GM21528 (cell line): Measurements from ENCODE around the gene CCDC188.
"Not testable (repeated sequence)": the region's sequence is repeated elsewhere in the genome, so short reads cannot be mapped to it uniquely, and the experiment has no call there.

Experiments
- ATAC-seq: cut with Tn5 transposase; IDR thresholded peaks from one replicate; pipeline ENCODE4 v1.9.1; 2021; ENCODE audit warnings: mild to moderate bottlenecking, moderate library complexity; ENCODE audit not compliant: unreplicated experiment, low FRiP score

Gene CCDC188

DNA sequence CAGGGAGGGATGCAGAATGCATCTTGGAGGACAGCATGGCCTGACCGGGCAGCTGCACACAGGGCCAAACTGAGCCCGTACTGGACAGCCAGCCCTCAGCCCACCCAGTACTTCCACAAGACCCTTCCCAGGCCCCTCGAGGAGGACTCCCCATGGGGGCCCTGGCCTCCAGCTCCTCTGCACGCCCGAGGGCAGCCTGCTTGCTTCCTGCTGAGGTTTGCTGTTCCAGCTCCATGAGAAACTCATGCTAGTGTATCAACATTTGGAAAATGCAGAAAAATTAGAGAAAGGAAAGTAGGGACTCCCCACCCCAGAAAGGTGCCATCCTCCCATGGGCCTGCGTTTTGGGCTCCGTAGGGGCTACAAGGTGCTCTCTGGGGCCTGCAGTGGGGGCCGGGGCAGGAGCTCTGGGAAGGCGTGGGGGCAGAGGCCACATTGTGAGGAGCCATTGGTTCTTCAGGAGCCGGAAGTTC is 21.3 kb upstream of the CCDC188 start:
- no peak for ATAC-seq

GRCh38 chr22:20171288-20172140 is 20.7 kb upstream of the CCDC188 start:
- ATAC-seq, result no peak

- ATAC-seq, result no peak
These were observed 19.3 kb upstream of the CCDC188 start for GRCh38 chr22:20170170-20170569.

DNA sequence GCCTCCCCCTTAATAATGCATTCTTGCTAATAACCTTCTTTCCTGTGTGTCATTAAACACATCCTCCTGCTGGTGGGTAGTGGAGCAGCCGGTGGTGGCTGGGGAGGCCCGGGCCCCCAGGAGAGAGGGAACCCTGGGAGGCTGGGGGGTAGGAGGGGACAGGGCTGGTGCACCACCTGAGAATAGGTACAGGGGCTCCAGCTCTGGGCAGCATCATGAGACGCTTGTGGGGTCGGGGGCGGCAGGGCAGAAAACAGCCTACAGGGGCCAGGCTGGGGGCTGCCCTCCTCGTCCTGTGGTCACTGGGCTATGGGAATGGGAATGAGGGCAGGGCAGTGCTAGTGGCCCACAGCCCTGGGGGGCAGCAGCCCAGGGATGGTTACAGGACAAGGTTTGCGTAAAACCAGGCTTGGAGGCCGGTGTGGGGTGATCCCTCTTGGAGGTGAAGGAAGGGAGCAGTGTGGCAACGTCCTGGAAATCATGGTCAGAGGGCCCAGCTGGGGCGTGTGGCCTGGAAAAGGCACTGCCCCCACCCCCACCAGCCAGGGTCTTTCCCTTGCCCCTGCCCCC is 18.5 kb upstream of the CCDC188 start:
- no peak for ATAC-seq

GRCh38 chr22:20167643-20168322 is 16.9 kb upstream of the CCDC188 start:
- no peak for ATAC-seq

DNA sequence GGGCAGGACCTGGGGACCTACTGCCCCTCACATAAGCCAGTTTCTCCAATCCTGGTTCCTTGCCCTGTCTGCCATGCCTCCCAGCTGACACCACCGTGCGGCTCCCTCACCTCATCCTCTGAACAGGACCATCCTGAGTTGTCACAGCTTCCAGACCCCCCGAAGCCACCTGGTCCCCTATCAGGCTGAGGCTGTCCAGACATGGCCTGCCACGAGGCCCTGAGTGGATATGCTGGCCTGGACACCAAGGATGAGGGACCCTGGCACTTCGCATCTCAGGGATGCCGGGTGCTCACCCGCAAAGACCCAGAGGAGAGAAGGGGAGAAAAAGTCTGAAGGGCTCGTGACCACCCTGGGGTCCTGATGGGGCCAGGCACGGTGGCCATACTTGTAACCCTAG is 15.8 kb upstream of the CCDC188 start:
- ATAC-seq, result no peak

GRCh38 chr22:20165913-20166312 is 15.1 kb upstream of the CCDC188 start:
- no peak for ATAC-seq

DNA sequence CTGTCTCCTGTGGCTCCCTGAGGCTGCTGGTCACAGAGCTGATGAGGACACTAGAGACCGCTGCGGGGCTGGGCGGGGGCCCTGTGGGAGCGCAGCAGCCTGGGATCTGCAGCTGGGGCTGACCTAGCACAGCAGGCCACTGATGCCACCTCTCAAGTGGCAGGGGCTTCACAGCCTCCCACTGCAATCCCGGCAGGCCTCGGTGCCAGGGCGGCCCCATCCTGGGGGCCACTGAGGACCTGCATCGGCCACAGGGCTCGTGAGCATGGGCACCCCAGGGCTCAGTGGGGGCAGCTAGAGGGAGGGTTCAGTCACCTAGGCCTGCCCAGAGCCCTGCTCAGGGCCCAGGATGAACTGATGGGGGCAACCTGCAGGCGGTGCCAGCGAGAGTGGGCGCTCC is 14.6 kb upstream of the CCDC188 start:
- ATAC-seq, result no peak

- ATAC-seq, result no peak
These were observed 14.0 kb upstream of the CCDC188 start for GRCh38 chr22:20164863-20165262.

DNA sequence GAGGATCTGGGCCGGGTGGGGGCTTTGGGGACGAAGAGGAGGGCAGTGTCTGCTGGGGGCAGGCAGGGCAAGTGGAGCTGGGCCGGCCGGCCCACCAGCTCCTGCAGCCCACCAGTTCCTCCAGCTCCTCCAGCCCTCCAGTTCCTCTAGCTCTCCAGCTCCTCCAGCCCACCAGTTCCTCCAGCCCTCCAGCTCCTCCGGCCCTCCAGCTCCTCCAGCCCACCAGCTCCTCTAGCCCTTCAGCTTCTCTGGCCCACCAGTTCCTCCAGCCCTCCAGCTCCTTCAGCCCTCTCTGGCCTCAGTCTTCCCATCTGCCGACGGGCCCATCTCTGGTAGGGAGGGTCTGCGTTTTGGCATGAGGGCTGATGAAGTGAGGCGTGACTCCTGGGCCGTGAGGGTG is 9.2 kb upstream of the CCDC188 start:
- ATAC-seq, result no peak

DNA sequence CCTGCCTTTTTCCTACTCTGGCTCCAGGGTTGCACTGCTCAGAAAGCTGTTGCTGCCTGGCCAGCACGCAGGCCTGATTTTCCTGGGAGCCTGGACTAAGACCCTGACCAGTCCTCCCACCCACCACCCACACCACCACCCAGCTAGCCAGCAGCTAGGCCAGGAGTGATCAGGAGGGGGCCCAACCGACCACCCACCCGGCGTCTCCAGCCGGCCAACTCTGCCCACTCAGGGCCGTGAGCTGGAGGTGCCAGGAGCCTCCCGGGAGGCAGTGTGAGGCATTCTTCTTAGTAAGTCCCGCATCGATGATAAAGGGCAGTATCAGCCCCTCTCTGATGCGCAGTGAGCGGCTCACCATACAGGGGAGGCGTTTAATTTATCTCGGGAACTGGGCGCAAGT is 8.7 kb upstream of the CCDC188 start:
- ATAC-seq, result not testable (repeated sequence)

GRCh38 chr22:20159076-20159475 is 8.2 kb upstream of the CCDC188 start:
- no peak for ATAC-seq

- no peak for ATAC-seq
These were observed 7.7 kb upstream of the CCDC188 start for GRCh38 chr22:20158391-20159036.

GRCh38 chr22:20157430-20158183 is 6.8 kb upstream of the CCDC188 start:
- no peak for ATAC-seq

DNA sequence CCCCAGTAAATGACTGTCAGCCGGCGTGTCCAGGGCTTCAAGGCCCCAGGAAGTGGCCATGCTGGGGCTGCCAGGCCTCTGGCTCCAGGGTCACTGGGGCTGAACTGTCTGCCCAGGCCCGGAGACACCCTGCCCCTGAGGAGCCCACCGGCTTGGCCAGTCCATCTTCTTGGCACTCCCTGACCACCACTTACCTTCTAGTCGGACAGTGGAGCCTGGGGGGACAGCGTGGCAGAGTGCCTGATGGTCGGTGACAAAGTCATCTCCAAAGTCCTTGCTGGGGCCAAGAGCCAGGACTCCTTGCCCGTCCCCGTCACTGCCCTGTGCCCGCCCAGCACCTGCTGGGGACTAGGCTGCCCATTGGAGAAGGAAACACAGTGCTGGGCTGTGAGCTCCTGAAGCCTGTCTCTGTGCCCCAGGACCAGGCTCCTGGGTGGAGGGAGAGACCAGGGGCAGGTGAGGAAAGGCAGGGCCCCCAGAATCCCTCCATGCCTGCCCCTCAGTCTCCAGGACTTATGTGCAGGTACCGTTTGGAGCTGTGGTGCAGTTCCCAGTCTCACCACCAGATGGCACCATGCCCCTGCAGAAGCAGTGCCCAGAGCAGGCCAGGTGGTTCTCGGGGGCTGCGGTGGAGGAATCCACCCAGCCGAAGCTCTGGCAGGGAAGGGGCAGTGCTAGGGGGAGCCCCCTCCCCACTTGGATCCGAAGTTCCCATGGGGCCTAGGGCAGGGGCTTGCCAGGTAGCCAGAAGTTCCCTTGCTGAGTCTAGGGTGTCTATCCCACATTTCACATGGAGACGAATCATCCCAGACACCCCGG is 6.0 kb upstream of the CCDC188 start:
- ATAC-seq, result no peak

GRCh38 chr22:20156042-20156389 is 5.2 kb upstream of the CCDC188 start:
- no peak for ATAC-seq

DNA sequence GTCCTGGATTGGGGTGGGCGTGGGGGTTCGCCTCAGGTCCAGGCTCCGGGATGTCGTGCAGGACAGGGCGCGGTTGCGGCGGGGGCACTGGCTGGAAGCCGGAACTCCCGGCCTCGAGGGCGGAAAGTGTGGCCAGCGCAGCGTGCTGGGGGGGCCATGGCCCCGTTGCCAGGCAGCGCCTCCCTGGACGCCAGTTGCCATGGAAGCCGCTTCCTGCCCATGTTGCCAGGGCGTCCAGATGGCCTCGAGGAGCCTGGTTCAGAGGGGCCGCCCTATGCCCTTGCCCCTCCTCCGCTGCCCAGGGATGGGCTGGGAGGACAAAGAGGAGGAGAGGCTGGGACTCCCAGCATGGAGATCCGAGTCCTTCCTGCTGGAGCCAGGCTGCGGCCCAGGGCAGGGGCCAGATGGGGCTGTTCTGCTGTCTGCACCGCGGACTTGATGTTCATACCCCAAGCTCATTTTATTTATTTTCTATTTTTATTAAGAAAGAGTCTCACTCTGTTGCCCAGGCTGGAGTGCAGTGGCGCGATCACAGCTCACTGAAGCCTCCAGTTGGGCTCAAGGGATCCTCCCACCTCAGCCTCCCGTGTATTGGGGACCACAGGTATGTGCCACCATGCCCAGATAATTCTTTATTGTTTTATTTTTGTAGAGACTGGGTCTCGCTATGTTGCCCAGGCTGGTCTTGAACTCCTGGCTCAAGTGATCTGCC is 4.6 kb upstream of the CCDC188 start:
- no peak for ATAC-seq

DNA sequence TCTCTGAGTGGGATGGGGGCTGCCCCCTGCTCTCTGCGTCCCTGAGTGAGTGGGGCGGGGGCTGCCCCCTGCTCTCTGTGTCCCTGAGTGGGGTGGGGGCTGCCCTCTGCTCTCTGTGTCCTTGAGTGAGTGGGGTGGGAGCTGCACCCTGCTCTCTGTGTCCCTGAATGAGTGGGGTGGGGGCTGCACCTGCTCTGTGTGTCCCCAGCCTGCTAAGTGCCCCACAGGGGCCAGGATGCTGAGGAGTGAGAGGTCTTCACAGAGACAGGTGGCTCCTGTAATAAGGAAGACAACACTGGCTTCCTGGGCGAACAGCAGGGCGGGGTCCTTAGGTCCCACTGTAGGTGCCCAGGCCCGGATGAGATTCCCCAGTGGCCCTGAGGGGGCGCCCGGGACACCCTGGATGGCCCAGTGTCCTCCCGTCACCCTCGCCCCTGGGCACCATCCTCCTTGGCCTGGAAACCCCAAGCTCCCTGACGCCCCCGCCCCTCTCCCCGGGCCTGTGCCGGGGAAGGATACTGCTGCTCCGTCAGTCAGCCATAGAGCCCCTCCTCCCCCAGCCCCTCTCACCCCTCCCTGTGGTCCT is 3.8 kb upstream of the CCDC188 start:
- no peak for ATAC-seq

DNA sequence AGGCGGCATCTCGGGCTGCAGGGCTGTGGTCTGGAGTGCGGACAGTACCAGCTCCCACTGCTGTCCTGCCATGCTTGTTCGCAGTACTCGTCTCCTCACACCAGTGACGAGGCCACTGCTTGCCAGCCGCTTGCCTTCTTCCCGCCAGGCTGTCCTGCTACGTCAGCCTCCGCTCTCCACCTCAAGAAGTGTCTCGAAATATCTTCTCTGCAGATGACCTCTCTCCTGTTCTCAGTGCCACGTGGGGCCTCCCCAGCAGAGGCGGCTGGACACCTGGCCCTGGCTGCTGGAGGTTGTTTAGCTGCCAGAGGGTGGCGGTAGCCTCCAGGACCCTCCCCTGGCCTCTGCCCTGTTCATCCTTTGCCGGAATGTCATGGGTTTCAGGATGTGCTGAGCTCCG is 3.1 kb upstream of the CCDC188 start:
- ATAC-seq, result no peak
